Stimulated activated CD8-positive, alpha-beta memory T cell treated with anti-CD3 and anti-CD28 coated beads, Interleukin-4, amount 100 ng/mL, for 24 hours (primary cell): ENCODE data around the gene CYTIP.
"Not testable (repeated sequence)": the region's sequence is repeated elsewhere in the genome, so short reads cannot be mapped to it uniquely, and the experiment has no call there.

Experiments used
- DNase-seq: peaks from one replicate; pipeline ENCODE4 v3.0.0-alpha.2; 2020; ENCODE audit warnings: low read depth

CYTIP gene

DNA sequence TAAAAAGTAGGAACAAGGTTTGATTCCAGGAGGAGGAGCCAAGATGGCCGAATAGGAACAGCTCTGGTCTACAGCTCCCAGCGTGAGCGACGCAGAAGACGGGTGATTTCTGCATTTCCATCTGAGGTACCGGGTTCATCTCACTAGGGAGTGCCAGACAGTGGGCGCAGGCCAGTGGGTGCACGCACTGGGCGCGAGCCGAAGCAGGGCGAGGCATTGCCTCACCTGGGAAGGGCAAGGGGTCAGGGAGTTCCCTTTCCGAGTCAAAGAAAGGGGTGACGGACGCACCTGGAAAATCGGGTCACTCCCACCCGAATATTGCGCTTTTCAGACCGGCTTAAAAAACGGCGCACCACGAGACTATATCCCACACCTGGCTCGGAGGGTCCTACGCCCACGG lies 75.4 kb downstream of the CYTIP start:
- not testable (repeated sequence) for DNase-seq

DNA sequence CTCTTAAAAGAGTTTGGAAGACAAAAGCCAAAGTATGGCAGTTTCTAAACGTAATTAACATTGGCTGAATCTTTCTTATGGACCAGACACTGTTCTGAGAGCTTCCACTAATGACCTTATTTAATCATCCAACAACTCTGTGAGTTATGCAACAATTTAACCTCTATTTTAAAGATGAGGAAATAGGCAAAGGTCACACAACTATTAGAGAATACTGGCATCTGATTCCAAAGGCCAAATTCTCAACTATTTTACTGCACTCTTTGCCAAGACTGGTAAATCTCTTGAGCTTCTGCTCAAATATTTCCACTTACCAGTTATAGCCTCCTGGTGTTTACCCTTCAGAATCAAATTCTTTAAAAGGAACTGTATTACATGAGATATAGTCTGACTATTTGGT lies 76.2 kb downstream of the CYTIP start:
- DNase-seq = no peak
